HG03575 (cell line): ENCODE data around the gene RNF14.
"Not testable (repeated sequence)": the region's sequence is repeated elsewhere in the genome, so short reads cannot be mapped to it uniquely, and the experiment has no call there.

Experiments
- ATAC-seq: cut with Tn5 transposase; IDR thresholded peaks from one replicate; pipeline ENCODE4 v1.9.1; 2021; ENCODE audit not compliant: unreplicated experiment, insufficient number of reproducible peaks, low FRiP score; ENCODE audit errors: extremely low read depth

RNF14 gene

GRCh38 chr5:142009886-142010285 lies 41.0 kb downstream of the RNF14 start:
- no peak for ATAC-seq

GRCh38 chr5:142011572-142012185 lies 42.8 kb downstream of the RNF14 start:
- ATAC-seq: no peak

- no peak for ATAC-seq
Measured at GRCh38 chr5:142012186-142012785, 43.4 kb downstream of the RNF14 start.

- no peak for ATAC-seq
Measured at GRCh38 chr5:142012792-142013388, 44.0 kb downstream of the RNF14 start, which contains the start of gene GNPDA1. Gene GNPDA1, minus strand, starts transcription at chr5:142013027. Its CDS starts 992 bp downstream, at chr5:142012035.

GRCh38 chr5:142013734-142014521 lies 45.0 kb downstream of the RNF14 start:
- ATAC-seq: no peak

- ATAC-seq: no peak
Measured at GRCh38 chr5:142014911-142015584, 46.1 kb downstream of the RNF14 start.

GRCh38 chr5:142015781-142016533 lies 47.1 kb downstream of the RNF14 start:
- ATAC-seq: no peak

- no peak for ATAC-seq
Measured at GRCh38 chr5:142016556-142016955, 47.7 kb downstream of the RNF14 start.

- ATAC-seq: no peak
Measured at GRCh38 chr5:142017832-142018427, 49.0 kb downstream of the RNF14 start.

- ATAC-seq: no peak
Measured at GRCh38 chr5:142020122-142020659, 51.3 kb downstream of the RNF14 start.

- no peak for ATAC-seq
Measured at GRCh38 chr5:142023836-142024235, 54.9 kb downstream of the RNF14 start.

GRCh38 chr5:142024771-142025304 lies 55.9 kb downstream of the RNF14 start:
- ATAC-seq: peak; percentile 69

- ATAC-seq: no peak
Measured at GRCh38 chr5:142025637-142026036, 56.7 kb downstream of the RNF14 start.

GRCh38 chr5:142032150-142032549 lies 63.2 kb downstream of the RNF14 start:
- ATAC-seq: no peak

GRCh38 chr5:142032747-142033631 lies 64.1 kb downstream of the RNF14 start:
- no peak for ATAC-seq

GRCh38 chr5:142033632-142034567 lies 65.0 kb downstream of the RNF14 start:
- ATAC-seq: not testable (repeated sequence)
